Stimulated activated CD4-positive, alpha-beta T cell treated with anti-CD3 and anti-CD28 coated beads, Interleukin-4, amount 100 ng/mL, for 1 hour (primary cell): ENCODE results near the gene DCLK1.

Experiments used
- DNase-seq: peaks from one replicate; pipeline ENCODE4 v3.0.0-alpha.2; 2020

The DCLK1 gene

DNA sequence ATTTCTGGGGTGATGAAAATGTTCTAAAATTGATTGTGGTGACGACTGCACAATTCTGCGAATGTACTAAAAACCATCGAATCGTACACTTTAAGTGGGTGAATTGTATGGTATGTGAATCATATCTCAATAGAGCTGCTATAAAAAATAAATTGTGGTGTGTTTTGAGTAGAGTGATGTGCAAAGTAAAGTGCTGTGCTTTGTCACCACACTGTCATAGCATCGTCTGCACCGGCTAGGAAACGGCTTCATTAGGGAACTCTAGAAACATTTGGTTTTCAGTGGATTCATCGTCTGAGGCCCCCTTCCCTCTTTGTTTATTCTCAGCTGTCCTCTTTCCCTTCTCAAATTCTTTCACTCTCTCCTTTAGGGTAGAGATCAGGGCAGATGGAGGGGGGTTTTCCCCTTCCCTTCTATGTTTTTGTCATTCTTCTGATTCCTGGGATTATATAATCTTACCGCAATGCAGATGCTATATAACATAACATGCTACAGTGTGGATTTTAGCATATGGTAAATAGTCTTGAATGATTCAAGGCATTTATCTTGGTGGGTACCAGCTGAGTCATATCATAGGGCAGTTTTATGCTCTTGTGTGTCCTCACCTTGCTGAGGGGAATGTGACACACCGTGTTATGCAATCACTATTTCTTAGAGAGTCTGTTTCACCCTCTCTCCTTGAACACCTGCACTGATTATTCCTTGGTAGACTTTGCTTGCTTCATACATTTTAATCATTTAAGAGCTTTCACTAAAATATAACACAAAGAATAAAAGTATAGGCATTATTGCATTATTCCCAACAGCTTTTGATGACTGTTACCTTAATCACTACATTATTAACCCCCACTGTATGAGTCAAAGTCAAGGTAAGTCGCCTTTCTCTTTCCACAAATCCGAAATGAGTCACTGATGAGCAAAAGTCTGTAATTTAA is 239.4 kb downstream of the DCLK1 start:
- no peak for DNase-seq

DNA sequence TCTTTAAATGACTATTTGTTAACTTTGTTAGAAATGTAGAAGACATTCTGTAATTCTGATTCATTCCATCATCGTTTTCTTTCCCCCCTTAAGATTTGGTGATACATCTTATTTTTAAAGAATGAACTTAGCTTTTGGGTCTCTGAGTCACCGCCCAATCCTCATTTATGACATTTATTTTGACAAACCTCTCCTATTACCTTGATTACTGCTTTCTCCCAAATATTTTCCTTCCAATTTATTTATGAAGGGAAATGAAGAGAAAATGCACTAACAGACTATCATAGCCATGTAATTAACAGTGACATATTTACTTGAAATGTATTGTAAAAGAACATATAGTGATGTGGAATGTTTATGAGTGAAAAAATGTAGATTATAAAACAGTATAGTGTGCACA is 241.6 kb downstream of the DCLK1 start:
- no peak for DNase-seq

DNA sequence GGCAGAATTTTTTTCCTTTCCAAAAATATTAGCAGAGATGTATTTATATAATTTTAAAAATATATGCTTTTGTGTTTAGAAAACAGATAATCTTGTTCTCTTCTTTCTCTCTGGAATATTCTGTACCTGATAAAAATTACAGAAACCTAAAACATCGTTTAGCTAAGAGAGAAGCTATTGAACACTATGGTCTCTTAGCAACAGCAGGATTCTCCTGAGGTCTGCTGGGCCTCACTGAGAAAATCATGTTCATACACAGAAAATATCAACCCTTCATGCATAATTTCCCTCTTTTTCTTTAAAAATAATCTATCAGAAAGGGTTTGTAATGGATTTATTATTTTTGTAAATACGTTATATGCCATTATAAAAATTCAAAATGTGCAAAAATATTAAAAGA is 242.2 kb downstream of the DCLK1 start:
- no peak for DNase-seq

GRCh38 chr13:35888457-35888883 is 242.7 kb downstream of the DCLK1 start:
- no peak for DNase-seq

DNA sequence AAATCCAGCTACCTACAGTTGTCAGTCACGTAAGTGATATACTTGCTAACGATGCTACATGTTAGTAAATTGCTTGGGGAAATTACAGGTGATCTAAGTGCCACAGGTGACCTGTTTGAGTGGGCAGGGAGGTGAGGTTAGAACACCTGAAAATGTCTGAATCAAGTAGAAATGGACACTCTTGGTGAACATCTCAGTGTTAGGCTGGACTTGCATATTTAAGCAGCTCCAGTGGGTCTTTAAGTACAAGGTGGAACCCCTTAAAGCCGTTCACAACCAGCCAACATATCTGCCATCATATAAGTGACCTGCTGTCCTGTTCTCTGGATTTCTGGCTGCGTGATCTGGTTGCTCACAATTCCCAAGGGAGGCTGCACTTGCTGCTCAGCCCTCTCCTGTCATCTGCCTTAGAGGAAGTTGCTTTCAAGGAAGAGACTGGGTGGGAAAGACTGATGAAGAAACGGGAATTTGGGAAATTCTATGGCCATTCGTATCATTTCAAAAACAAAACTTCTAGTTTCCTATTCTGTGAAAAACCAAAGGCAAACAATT is 244.0 kb downstream of the DCLK1 start:
- DNase-seq, result no peak

- no peak for DNase-seq
These were observed 244.7 kb downstream of the DCLK1 start for GRCh38 chr13:35886332-35887114.

DNA sequence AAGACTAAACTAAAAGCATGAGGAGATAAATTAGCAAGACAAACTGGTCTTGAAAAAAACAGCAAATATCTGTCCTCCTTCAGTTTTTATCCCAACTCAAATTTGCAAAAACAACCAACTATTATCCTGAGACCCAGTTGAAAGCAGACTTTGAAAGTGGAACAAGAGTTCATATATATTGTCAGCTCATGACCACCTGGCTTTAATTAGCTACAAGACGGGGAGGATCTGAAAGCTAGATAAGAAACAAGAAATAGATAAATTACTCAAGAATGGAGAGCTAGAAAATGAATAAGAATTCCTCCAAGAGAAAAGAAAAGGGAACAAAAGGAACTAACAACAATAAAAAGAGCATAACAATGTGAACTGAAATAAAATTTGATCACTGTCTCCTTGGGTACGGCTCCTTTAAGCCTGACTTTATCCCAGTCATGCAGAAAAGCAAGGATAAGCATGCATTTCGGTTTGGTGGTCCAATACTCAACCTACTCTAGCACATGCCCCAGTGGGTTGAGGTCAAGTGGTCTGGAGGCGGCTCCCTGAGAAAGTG is 246.9 kb downstream of the DCLK1 start:
- DNase-seq, result no peak

GRCh38 chr13:35882722-35883497 is 248.3 kb downstream of the DCLK1 start:
- DNase-seq, result no peak

- DNase-seq, result no peak
These were observed 249.8 kb downstream of the DCLK1 start for GRCh38 chr13:35881360-35881759.

- DNase-seq, result no peak
These were observed 252.1 kb downstream of the DCLK1 start for GRCh38 chr13:35879111-35879510.

GRCh38 chr13:35876601-35877000 is 254.6 kb downstream of the DCLK1 start:
- no peak for DNase-seq

GRCh38 chr13:35874704-35875103 is 256.5 kb downstream of the DCLK1 start:
- no peak for DNase-seq

DNA sequence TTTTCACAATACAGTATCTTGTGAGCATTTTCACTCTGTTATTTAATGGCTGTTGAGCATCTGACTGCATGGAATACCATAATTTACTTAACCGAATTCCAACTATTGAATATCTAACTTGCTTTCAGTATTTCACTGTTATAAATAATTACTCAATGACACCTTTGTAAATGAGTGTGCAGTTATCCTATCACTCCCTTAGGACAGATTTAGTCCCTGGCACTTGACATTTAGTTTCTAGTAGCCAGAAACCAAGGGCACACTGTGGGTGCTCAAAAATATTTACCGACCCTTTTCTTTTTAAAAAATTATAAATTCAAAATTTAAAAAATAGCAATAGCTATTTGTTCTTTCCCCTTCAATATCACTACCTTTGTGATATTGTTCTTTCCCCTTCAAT is 258.8 kb downstream of the DCLK1 start:
- DNase-seq, result no peak

DNA sequence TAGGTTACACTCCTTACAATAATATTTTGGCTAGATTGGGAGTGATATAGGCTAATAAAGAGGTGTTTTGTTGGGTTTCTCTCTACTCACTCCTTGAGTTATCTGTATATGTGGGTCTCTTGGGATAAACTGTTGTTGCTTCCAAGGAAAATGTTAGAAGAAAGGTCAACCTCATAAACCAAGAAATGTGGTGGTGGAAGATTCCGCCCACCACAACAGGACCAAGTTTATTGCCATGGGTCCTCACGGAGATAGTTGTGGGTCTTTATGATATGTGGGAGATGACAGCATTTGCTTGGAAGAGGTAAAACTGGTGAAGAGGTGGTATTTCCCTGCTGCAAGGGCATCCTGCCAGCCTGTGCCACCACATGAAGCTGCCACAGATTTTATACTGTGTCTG is 259.6 kb downstream of the DCLK1 start:
- no peak for DNase-seq

DNA sequence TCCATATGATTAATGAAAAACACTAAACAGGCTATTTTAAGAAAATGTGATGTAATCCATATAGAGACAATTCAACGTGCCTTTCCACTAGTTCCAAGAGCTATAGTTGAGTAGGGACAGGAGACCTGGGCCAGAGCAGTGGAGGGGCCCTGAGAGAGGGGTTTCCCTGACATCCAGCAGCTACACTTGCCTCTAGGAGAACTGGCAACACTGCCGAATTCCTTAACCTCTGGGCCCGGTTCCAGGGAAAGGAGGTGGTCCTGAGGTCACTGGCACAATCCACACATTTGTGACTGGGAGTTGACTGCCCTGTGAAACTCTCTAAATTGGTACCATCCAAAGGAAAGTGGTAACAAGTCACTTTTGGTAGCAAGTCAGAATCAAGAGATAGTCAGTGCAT is 264.4 kb downstream of the DCLK1 start:
- DNase-seq, result no peak

GRCh38 chr13:35865341-35866240 is 265.6 kb downstream of the DCLK1 start:
- no peak for DNase-seq

GRCh38 chr13:35860661-35861060 is 270.5 kb downstream of the DCLK1 start:
- no peak for DNase-seq

GRCh38 chr13:35859981-35860380 is 271.2 kb downstream of the DCLK1 start:
- DNase-seq, result no peak

- no peak for DNase-seq
These were observed 272.5 kb downstream of the DCLK1 start for GRCh38 chr13:35858665-35859064.

DNA sequence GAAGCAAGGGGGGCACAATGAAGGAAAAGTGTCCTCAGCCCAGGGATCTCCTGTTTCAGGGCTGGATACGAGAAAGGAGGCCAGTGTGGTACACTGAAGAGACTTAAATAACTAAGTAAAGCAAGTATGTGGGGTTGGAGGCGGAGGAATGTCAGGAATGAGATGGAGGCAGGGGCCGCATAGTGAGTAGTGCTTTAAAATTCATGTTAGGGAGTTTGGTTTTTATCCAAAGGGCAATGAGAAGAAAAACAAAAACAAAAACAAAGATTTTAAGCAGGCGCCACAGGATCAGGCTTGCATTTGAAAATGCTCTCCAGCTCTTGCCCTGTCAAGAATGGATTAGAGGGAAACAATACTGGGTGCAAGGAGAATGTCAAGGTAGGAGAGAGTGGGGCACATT is 273.4 kb downstream of the DCLK1 start:
- DNase-seq, result no peak

DNA sequence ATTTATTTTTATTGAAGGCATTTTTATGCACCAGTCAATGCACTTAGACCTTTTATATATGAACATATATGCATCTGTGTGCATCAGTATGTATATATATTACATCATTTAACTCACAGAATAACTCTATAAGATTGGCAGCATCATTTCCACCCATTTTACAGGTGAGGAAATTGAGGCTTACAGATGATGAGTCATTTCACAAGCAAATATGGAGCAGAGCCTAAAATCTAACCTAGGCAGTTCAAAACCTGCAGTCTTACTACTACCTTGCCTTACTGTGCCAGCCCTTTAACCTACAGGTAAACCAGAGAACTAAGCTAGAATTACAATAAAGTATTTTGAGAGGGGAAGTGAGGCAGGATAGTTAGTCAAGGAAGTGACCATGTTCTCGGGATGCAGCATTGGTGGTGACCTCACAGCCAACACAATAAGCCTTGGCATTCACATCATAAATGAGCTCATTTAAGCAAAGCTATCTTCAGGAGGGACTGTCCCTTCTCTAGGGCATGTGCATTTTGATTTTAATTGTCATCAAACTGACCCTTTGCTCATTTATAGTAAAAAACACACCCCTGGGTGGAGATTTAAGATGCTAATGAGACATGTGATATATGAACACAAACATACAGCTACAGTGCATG is 274.3 kb downstream of the DCLK1 start:
- DNase-seq, result no peak
